GM21390 (cell line): ENCODE measurements around the gene CCL4.

ENCODE experiments used
- ATAC-seq: cut with Tn5 transposase; IDR thresholded peaks from one replicate; pipeline ENCODE4 v1.9.1; 2021; ENCODE audit not compliant: unreplicated experiment

Gene CCL4

GRCh38 chr17:36142235-36142634, 38.6 kb downstream of the CCL4 start:
- no peak for ATAC-seq

GRCh38 chr17:36142806-36143205, 39.2 kb downstream of the CCL4 start:
- ATAC-seq = no peak

- ATAC-seq = no peak
These were observed 40.4 kb downstream of the CCL4 start for GRCh38 chr17:36144014-36144413.

- no peak for ATAC-seq
These were observed 41.5 kb downstream of the CCL4 start for GRCh38 chr17:36144981-36145729.

GRCh38 chr17:36147601-36148000, 44.0 kb downstream of the CCL4 start:
- no peak for ATAC-seq

GRCh38 chr17:36148559-36149295, 45.1 kb downstream of the CCL4 start:
- ATAC-seq = no peak

- no peak for ATAC-seq
These were observed 45.7 kb downstream of the CCL4 start for GRCh38 chr17:36149296-36149820.

GRCh38 chr17:36151891-36152638, 48.4 kb downstream of the CCL4 start:
- no peak for ATAC-seq

GRCh38 chr17:36152639-36153120, 49.1 kb downstream of the CCL4 start:
- ATAC-seq = no peak

- no peak for ATAC-seq
These were observed 50.4 kb downstream of the CCL4 start for GRCh38 chr17:36153895-36154610.
